Colonic mucosa (tissue), 4 donors: ENCODE results near the gene RPL31. TPM values are rescaled to one million over a fixed set of nuclear protein-coding genes. Genes with fewer than 3 reads are reported as not detected.

ENCODE experiments used
- DNase-seq: peaks from one replicate; pipeline ENCODE4 v3.0.0-alpha.2; 2020
- H3K27ac ChIP-seq: fragments of 200-600 bp; one replicate; pipeline ENCODE4 v1.8.0; 2021
- H3K27me3 ChIP-seq: fragments of 200-600 bp; one replicate; pipeline ENCODE4 v1.8.0; 2021
- H3K36me3 ChIP-seq: fragments of 200-600 bp; one replicate; pipeline ENCODE4 v1.8.0; 2021
- H3K4me1 ChIP-seq: fragments of 200-600 bp; one replicate; pipeline ENCODE4 v1.8.0; 2021; ENCODE audit warnings: mild to moderate bottlenecking
- H3K4me3 ChIP-seq: fragments of 200-600 bp; one replicate; pipeline ENCODE4 v1.8.0; 2021
- H3K9ac ChIP-seq, 2 donors: one replicate each; pipeline ENCODE4 v1.7.0; 2013; ENCODE audit warnings: control low read depth in 2 of 2, low read depth in 2 of 2, low read length in 2 of 2
- H3K9me3 ChIP-seq: fragments of 200-600 bp; one replicate; pipeline ENCODE4 v1.8.0; 2021
- CTCF ChIP-seq: fragments of 200-600 bp; IDR thresholded peaks from one replicate; pipeline ENCODE4 v1.8.0; 2022; ENCODE audit warnings: antibody characterized with exemption, mild to moderate bottlenecking
- intact Hi-C: fragments of 100-400 bp; cut with DNase I; formaldehyde crosslinking; loops from one replicate; pipeline ENCODE4 v1.14.1; 2022
- total RNA-seq, 2 donors: library from RNA; stranded (reverse); fragmentation: NEBNext Ultra II Directional in 1 of 2; extraction: Animal tissue kit (Norgen Biotek cat#: 25700) in 1 of 2; gene quantifications; one replicate each; pipeline ENCODE4 v1.2.1, GENCODE V29; 2021
- donor health status: healthy.
- donor health status: DM: no; HTN: no; CAD: no.
- donor health status: DM: no; HTN: no; CAD: no.

Gene RPL31
- total RNA-seq, 2 donors from 2014 or later, result 1,042 to 1,184 TPM

- DNase-seq, result no peak
- Histone ChIP-seq H3K4me1 (no peaks in the 10 kb centered on the region), H3K36me3 (no peaks in the 10 kb centered on the region)
These were observed 22.0 kb upstream of the RPL31 start for GRCh38 chr2:100980046-100980445.

GRCh38 chr2:100981011-100981410, 21.1 kb upstream of the RPL31 start:
- intact Hi-C loops, result loop anchor here (5.0 kb wide), 1 partner anchor 374 kb away; no protein-coding TSS in a partner anchor
- TF ChIP-seq CTCF, result no peak
- H3K36me3 ChIP-seq, result no peaks in the 10 kb centered on the region

More at GRCh38 chr2:100980046-100980445, 22.0 kb upstream of the RPL31 start:
- intact Hi-C loops, result loop anchor here (5.0 kb wide), 1 partner anchor 373 kb away; no protein-coding TSS in a partner anchor
- Histone ChIP-seq H3K27me3 (no peaks in the 10 kb centered on the region), H3K27ac (no peak overlapping the region), H3K9me3 (no peaks in the 10 kb centered on the region), H3K4me3 (no peak overlapping the region), H3K9ac (no peak overlapping the region)
- no peak for TF ChIP-seq CTCF

GRCh38 chr2:100982431-100982861, 19.6 kb upstream of the RPL31 start:
- intact Hi-C loops, result loop anchor here (5.0 kb wide), 1 partner anchor 375 kb away; no protein-coding TSS in a partner anchor
- Histone ChIP-seq H3K9ac (no peak overlapping the region), H3K27me3 (no peaks in the 10 kb centered on the region), H3K4me3 (no peak overlapping the region), H3K27ac (no peak overlapping the region), H3K9me3 (no peaks in the 10 kb centered on the region), H3K36me3 (no peaks in the 10 kb centered on the region), H3K4me1 (no peaks in the 10 kb centered on the region)
- no peak for DNase-seq
- TF ChIP-seq CTCF, result no peak

More at GRCh38 chr2:100981011-100981410, 21.1 kb upstream of the RPL31 start:
- H3K4me3 ChIP-seq, result no peak overlapping the region
- H3K27ac ChIP-seq, result no peak overlapping the region
- H3K27me3 ChIP-seq, result no peaks in the 10 kb centered on the region
- DNase-seq, result no peak
- no peaks in the 10 kb centered on the region for H3K9me3 ChIP-seq
- H3K9ac ChIP-seq, result no peak overlapping the region
- H3K4me1 ChIP-seq, result no peaks in the 10 kb centered on the region

GRCh38 chr2:100983201-100983600, 18.9 kb upstream of the RPL31 start:
- no peak overlapping the region for H3K4me3 ChIP-seq
- TF ChIP-seq CTCF, result no peak
- no peak overlapping the region for H3K9ac ChIP-seq
- H3K27me3 ChIP-seq, result no peaks in the 10 kb centered on the region
- H3K4me1 ChIP-seq, result no peaks in the 10 kb centered on the region
- intact Hi-C loops, result loop anchor here (5.0 kb wide), 1 partner anchor 376 kb away; no protein-coding TSS in a partner anchor
- H3K36me3 ChIP-seq, result no peaks in the 10 kb centered on the region
- no peaks in the 10 kb centered on the region for H3K9me3 ChIP-seq
- DNase-seq, result no peak
- no peak overlapping the region for H3K27ac ChIP-seq

- H3K4me3 ChIP-seq, result no peak overlapping the region
- no peak for TF ChIP-seq CTCF
- no peak overlapping the region for H3K27ac ChIP-seq
- H3K36me3 ChIP-seq, result no peaks in the 10 kb centered on the region
- no peak for DNase-seq
- H3K9ac ChIP-seq, result no peak overlapping the region
- H3K9me3 ChIP-seq, result no peaks in the 10 kb centered on the region
- intact Hi-C loops, result loop anchor here (2.0 to 5.0 kb wide), 2 partner anchors 251 to 376 kb away; no protein-coding TSS in a partner anchor
- H3K27me3 ChIP-seq, result no peaks in the 10 kb centered on the region
- H3K4me1 ChIP-seq, result no peaks in the 10 kb centered on the region
These were observed 18.3 kb upstream of the RPL31 start for GRCh38 chr2:100983684-100984310.
